ENCODE measurements around the gene PCNX4. TPM values are rescaled to one million over a fixed set of nuclear protein-coding genes. Genes with fewer than 3 reads are reported as not detected.
A peak's percentile ranks its signal among the peaks of the same experiment; 100 is the strongest.

PCNX4 gene
- total RNA-seq, 6 donors from 2014 or later = 35.0 to 75.1 (median 48.7) TPM

GRCh38 chr14:60184146-60184904 is 92.6 kb downstream of the PCNX4 start:
- H3K9me3 ChIP-seq = no peaks in the 10 kb centered on the region
- peak overlapping the region in 2 of 4 donors; percentile 37 to 50 for H3K27ac ChIP-seq
- peak in 1 of 2 donors; percentile 86 for ATAC-seq (ENCODE audit: low FRiP score in 2 of 2)
- no peak for TF ChIP-seq POLR2A (IDR thresholded peaks at IDR 0.05)
- TF ChIP-seq EP300 (IDR thresholded peaks at IDR 0.05) = no peak
- TF ChIP-seq CTCF (IDR thresholded peaks at IDR 0.05) = peak in 5 of 6 experiments; percentile 55 to 85 (median 78)
- DNase-seq = no peak
- no peaks in the 10 kb centered on the region for H3K36me3 ChIP-seq
- no peaks in the 10 kb centered on the region for H3K27me3 ChIP-seq
- peak overlapping the region; percentile 3 to 51 (median 35) for H3K4me3 ChIP-seq
- H3K4me1 ChIP-seq = peaks cover 0 to 6% (median 3%) of the 10 kb centered on the region in 4 donors
- WGBS, 2 donors = 0 to 1% methylated on average over 5 of the region's 5 CpGs

- Histone ChIP-seq H3K27me3 (no peaks in the 10 kb centered on the region), H3K27ac (no peak overlapping the region), H3K9me3 (no peaks in the 10 kb centered on the region), H3K4me1 (peaks cover 0 to 6% (median 3%) of the 10 kb centered on the region in 4 donors), H3K36me3 (no peaks in the 10 kb centered on the region), H3K4me3 (no peak overlapping the region)
- DNase-seq (no peak), ATAC-seq (ENCODE audit: low FRiP score in 2 of 2) (no peak)
- TF ChIP-seq CTCF (IDR thresholded peaks at IDR 0.05) = no peak
- no peak for TF ChIP-seq POLR2AphosphoS5 (IDR thresholded peaks at IDR 0.05)
- no peak for TF ChIP-seq EP300 (IDR thresholded peaks at IDR 0.05)
- TF ChIP-seq POLR2A (IDR thresholded peaks at IDR 0.05) = no peak
- WGBS, 2 donors = 57 to 65% methylated on average over 5 of the region's 5 CpGs
Measured at GRCh38 chr14:60184905-60185555, 93.3 kb downstream of the PCNX4 start.

- no peak for DNase-seq
- H3K36me3 ChIP-seq = no peaks in the 10 kb centered on the region
- no peak overlapping the region for H3K27ac ChIP-seq
- no peaks in the 10 kb centered on the region for H3K9me3 ChIP-seq
- TF ChIP-seq POLR2A (IDR thresholded peaks at IDR 0.05) (no peak), CTCF (IDR thresholded peaks at IDR 0.05) (no peak), POLR2AphosphoS5 (IDR thresholded peaks at IDR 0.05) (no peak), EP300 (IDR thresholded peaks at IDR 0.05) (no peak)
- ATAC-seq (ENCODE audit: low FRiP score in 2 of 2) = no peak
- H3K4me1 ChIP-seq = peaks cover 0 to 6% (median 3%) of the 10 kb centered on the region in 4 donors
- H3K4me3 ChIP-seq = no peak overlapping the region
- H3K27me3 ChIP-seq = no peaks in the 10 kb centered on the region
- WGBS, 2 donors = 55 to 56% methylated on average over 3 of the region's 3 CpGs
Measured at GRCh38 chr14:60188115-60188514, 96.4 kb downstream of the PCNX4 start.

GRCh38 chr14:60188696-60189095 is 97.0 kb downstream of the PCNX4 start:
- no peak for DNase-seq
- no peak for TF ChIP-seq POLR2AphosphoS5 (IDR thresholded peaks at IDR 0.05)
- TF ChIP-seq CTCF (IDR thresholded peaks at IDR 0.05) = no peak
- no peak for TF ChIP-seq EP300 (IDR thresholded peaks at IDR 0.05)
- TF ChIP-seq POLR2A (IDR thresholded peaks at IDR 0.05) = no peak

More at GRCh38 chr14:60188696-60189095, 97.0 kb downstream of the PCNX4 start:
- WGBS, 2 donors = 85 to 86% methylated on average over 1 of the region's 1 CpG
- Histone ChIP-seq H3K4me1 (peaks cover 0 to 4% (median 3%) of the 10 kb centered on the region in 4 donors), H3K27ac (no peak overlapping the region), H3K36me3 (no peaks in the 10 kb centered on the region), H3K4me3 (no peak overlapping the region), H3K9me3 (no peaks in the 10 kb centered on the region), H3K27me3 (no peaks in the 10 kb centered on the region)
- no peak for ATAC-seq (ENCODE audit: low FRiP score in 2 of 2)
